C4-2B (cell line): ENCODE results near the gene LYRM4.

Experiments used
- ZFX ChIP-seq: fragments of 450-650 bp; IDR thresholded peaks from 2 replicates; pipeline ENCODE4 v1.6.1; 2017
- TF ChIP-seq, protein P1 (sequence below): fragments of 450-650 bp; conservative IDR thresholded peaks from 2 replicates; pipeline ENCODE4 v1.5.1; 2017; ENCODE audit warnings: mild to moderate bottlenecking

DNA sequence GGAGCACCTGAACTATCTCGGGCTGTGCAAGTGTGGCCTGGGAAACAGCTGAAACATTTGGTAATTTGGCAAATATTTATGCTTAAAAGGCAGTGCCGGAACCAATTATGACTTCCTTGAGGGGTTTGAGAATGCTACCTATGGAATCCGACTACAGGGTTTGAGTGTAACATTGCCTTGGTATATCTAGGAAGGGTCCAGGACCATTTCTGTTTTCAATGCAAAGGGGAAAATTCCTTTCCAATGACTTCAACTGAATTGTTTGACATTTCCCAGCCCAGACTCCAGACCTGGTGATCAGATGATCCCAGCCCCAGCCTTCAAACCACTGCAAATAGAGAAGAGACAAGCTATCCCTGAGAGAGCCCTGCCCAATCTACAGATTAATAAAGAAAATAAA is 180.2 kb downstream of the LYRM4 start:
- TF ChIP-seq, protein P1, sequence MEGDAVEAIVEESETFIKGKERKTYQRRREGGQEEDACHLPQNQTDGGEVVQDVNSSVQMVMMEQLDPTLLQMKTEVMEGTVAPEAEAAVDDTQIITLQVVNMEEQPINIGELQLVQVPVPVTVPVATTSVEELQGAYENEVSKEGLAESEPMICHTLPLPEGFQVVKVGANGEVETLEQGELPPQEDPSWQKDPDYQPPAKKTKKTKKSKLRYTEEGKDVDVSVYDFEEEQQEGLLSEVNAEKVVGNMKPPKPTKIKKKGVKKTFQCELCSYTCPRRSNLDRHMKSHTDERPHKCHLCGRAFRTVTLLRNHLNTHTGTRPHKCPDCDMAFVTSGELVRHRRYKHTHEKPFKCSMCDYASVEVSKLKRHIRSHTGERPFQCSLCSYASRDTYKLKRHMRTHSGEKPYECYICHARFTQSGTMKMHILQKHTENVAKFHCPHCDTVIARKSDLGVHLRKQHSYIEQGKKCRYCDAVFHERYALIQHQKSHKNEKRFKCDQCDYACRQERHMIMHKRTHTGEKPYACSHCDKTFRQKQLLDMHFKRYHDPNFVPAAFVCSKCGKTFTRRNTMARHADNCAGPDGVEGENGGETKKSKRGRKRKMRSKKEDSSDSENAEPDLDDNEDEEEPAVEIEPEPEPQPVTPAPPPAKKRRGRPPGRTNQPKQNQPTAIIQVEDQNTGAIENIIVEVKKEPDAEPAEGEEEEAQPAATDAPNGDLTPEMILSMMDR: no peak
- TF ChIP-seq ZFX: no peak
